HG03565 (cell line): ENCODE measurements around the gene UTF1.

Source experiments
- ATAC-seq: cut with Tn5 transposase; IDR thresholded peaks from one replicate; pipeline ENCODE4 v1.9.1; 2021; ENCODE audit warnings: mild to moderate bottlenecking, moderate library complexity; ENCODE audit not compliant: unreplicated experiment

Gene UTF1

GRCh38 chr10:133196221-133196915, 33.6 kb upstream of the UTF1 start:
- ATAC-seq: no peak

- no peak for ATAC-seq
Measured at GRCh38 chr10:133196936-133197758, 32.9 kb upstream of the UTF1 start.

GRCh38 chr10:133197786-133198185, 32.2 kb upstream of the UTF1 start:
- ATAC-seq: no peak

DNA sequence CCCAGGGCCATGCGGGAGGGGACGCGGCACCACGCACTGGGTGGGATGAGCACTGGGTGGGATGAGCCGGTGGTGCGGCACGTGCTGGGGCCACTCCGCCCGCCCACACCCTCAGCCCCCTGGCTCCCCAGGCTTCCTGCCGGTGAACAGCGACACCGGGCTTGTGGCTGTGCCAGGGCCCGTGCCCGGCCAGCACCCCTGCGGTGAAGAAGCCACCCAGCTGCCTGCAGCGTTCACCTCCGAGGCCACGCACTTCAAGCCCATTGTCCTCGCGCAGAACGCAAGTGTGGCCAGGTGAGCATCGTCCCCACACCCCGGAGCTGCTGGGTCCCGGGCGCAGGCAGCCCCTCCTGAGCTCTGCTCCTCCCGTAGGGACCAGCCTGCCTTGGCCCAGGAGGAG, 31.8 kb upstream of the UTF1 start:
- no peak for ATAC-seq

GRCh38 chr10:133198621-133199487, 31.2 kb upstream of the UTF1 start:
- no peak for ATAC-seq

DNA sequence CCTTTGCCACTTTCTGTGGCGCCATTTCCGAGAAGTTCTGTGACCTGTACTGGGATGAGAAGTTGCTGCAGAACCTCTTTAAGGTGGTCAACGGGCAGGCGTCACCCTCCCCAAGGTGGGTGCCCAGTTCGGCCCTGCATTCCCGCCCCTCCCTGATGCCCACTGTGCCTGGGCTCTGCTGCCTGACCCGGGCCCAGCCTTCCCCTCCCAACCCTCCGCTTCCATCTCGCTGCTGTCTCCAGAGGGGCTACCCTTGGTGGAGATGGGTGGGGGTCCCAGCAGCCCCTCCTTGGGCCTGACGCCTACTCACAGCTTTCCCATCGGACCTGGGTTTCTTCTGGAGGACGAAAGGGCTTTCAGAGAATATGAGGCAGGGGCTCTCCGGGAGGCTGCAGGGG, 30.5 kb upstream of the UTF1 start:
- ATAC-seq: no peak

GRCh38 chr10:133199992-133200611, 29.9 kb upstream of the UTF1 start:
- no peak for ATAC-seq

DNA sequence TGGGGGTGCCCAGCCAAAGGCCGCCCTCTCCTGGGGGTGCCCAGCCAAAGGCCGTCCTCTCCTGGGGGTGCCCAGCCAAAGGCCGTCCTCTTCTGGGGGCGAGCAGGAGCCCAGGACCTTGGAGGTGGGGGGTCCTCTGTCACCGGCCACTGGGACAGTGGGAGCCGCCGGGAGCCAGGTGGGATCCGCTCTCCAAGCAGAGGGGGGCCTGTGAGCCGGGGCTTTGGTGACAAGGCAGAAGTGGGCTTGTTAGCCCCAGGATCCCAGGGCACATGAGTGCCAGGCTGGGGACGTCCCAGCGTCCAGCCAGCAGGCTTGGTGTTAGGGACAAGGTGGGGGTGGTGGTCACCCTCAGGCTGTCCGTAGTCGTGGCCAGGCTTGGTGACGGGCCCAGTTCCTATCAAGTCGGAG, 29.4 kb upstream of the UTF1 start:
- no peak for ATAC-seq

GRCh38 chr10:133201151-133201947, 28.7 kb upstream of the UTF1 start:
- ATAC-seq: no peak

- ATAC-seq: no peak
Measured at GRCh38 chr10:133201948-133202725, 27.9 kb upstream of the UTF1 start.

DNA sequence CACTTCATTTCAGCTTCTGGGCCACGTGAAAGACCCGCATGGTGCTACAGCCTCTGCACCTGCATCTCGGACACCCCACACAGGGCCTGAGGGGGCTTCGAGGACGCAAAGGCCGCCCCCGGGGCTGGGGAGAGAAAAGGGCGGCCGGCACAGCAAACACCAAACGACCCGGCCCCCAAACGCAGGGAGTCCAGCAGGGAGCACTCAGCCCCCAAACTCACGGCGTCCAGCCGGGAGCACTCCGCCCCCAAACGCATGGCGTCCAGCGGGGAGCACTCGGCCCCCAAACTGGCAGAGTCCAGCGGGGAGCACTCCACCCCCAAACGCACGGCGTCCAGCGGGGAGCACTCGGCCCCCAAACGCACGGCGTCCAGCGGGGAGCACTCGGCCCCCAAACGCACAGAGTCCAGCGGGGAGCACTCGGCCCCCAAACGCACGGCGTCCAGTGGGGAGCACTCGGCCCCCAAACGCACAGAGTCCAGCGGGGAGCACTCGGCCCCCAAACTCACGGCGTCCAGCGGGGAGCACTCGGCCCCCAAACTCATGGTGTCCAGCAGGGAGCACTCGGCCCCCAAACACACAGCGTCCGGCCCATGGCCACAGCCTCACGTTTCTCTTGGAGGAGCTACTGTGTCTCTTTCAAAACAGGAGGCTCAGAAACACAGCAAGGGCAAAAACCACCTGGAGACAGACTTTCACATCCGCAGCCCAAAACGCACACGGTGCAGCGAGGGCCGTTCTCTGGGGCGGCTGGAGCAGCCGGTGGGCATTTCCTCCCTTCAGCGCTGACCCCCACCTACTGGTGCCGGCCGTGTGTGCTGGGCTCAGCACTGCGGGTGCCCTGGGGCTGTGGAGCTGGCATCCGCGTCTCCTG, 27.0 kb upstream of the UTF1 start:
- ATAC-seq: no peak

DNA sequence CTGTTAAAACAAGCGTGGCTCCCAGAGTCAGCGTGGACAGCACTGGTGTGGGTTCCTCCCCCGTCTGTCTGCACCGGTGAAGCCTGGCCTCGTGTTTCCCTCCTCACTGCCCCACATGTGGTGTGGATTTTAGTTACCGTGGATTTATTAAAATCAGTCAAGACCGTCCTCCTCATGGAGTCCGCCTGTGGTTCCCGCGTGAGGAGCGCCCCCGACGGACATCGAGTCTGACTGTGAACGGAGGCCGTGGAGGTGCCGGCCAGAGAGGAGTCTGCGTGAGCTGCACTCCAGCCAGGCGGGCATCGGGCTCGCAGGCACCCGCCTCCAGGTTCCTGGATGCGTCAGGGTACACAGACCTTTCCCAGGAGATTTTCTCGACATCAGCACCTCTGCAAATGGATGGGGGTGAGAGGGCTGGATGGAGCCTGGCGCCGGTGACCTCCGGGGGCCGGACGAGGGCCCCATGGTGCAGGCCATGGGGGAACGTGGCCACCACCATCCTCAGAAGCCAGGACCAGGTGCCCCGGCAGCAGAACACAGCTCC, 26.3 kb upstream of the UTF1 start:
- no peak for ATAC-seq

- ATAC-seq: no peak
Measured at GRCh38 chr10:133204226-133205015, 25.6 kb upstream of the UTF1 start.

DNA sequence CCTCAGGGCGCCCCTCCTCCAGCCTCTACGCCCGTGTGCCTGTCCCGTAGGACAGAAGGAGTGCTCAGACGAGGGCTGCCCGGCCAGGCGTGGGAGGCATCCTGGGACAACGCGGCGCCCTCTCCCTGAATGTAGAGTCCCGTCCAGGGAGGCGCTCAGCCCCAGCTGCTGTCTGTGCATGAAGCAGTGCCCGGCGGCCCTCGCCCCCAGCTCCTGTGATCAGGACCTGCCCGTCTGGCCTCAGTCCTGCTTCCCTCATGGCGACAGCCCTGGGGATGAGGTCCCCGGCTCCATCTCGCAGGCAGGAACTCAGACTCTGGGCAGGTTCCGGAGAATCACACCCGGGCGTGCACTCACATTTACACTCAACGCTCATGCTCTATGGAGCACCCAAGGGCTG, 24.9 kb upstream of the UTF1 start:
- ATAC-seq: no peak

DNA sequence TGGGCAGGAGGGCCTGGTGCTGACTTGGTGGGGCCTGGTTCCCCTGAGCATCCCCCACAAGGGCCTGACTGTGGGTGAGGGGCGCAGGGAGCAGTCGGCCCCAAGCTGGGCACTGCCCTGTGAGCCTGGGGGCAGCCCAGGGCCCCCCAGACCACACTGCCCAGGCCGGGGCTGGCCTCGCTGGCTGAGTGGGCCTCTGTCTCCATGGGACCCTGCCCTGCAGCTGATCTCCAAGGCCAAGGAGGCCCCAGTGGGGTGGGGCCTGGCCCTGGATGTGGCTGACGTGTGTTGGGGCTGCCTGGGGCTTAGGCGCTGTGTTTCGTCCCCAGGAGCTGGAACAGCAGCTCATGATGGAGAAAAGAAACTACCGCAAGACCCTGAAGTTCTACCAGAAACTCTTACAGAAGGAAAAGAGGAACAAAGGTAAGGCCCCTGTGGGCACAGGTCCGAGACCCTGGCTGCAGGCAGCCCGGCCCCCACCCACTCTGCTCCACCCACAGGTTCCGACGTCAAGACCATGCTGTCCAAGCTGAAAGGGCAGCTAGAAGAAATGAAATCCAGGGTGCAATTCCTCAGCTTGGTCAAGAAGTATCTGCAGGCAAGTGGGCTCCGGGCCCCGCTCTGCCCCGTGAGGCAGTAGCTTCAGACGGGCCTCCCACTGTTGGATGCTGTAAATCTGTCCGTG, 23.5 kb upstream of the UTF1 start:
- ATAC-seq: no peak

GRCh38 chr10:133207041-133207600, 22.9 kb upstream of the UTF1 start:
- ATAC-seq: no peak

- ATAC-seq: no peak
Measured at GRCh38 chr10:133207627-133208026, 22.4 kb upstream of the UTF1 start.
